GM13976 (cell line): ENCODE results near the gene ITGB6.

Experiments
- DNase-seq: peaks from one replicate; pipeline ENCODE4 v3.0.0; 2012; ENCODE audit warnings: low spot score
- CTCF ChIP-seq: IDR thresholded peaks from 2 replicates; pipeline ENCODE4 v1.5.1; 2012; ENCODE audit warnings: borderline replicate concordance, mild to moderate bottlenecking; ENCODE audit not compliant: insufficient read depth; ENCODE audit errors: extremely low read depth, missing control alignments, control extremely low read depth
- in situ Hi-C: fragments of 300-500 bp; cut with MboI; formaldehyde crosslinking; loops from one replicate; pipeline ENCODE4 v1.12.0; 2022; ENCODE audit warnings: low sequenced_read_pairs, mixed read lengths, inconsistent platforms; ENCODE audit not compliant: unreplicated experiment

Gene ITGB6

GRCh38 chr2:160222546-160223283 lies 22.6 kb upstream of the ITGB6 start:
- TF ChIP-seq CTCF, result no peak
- in situ Hi-C loops, result no loop called here
- DNase-seq, result no peak

- DNase-seq, result no peak
- TF ChIP-seq CTCF, result no peak
- in situ Hi-C loops, result no loop called here
These were observed 21.6 kb upstream of the ITGB6 start for GRCh38 chr2:160221391-160222276.

GRCh38 chr2:160220545-160221009 lies 20.5 kb upstream of the ITGB6 start:
- no peak for DNase-seq
- in situ Hi-C loops, result no loop called here
- no peak for TF ChIP-seq CTCF

GRCh38 chr2:160220026-160220425 lies 20.0 kb upstream of the ITGB6 start:
- no peak for TF ChIP-seq CTCF
- DNase-seq, result no peak
- in situ Hi-C loops, result no loop called here

GRCh38 chr2:160214461-160215445 lies 14.7 kb upstream of the ITGB6 start:
- in situ Hi-C loops, result no loop called here
- TF ChIP-seq CTCF, result no peak
- DNase-seq, result no peak

GRCh38 chr2:160213511-160213910 lies 13.4 kb upstream of the ITGB6 start:
- no peak for DNase-seq
- TF ChIP-seq CTCF, result no peak
- in situ Hi-C loops, result no loop called here
